Non-pigmented ciliary epithelial cell (primary cell): ENCODE data around the gene SSBP3.
"Not testable (repeated sequence)": the region's sequence is repeated elsewhere in the genome, so short reads cannot be mapped to it uniquely, and the experiment has no call there.

Source experiments
- DNase-seq: peaks from one replicate; pipeline ENCODE4 v3.0.0-alpha.2; 2010; ENCODE audit warnings: low read depth

The SSBP3 gene

DNA sequence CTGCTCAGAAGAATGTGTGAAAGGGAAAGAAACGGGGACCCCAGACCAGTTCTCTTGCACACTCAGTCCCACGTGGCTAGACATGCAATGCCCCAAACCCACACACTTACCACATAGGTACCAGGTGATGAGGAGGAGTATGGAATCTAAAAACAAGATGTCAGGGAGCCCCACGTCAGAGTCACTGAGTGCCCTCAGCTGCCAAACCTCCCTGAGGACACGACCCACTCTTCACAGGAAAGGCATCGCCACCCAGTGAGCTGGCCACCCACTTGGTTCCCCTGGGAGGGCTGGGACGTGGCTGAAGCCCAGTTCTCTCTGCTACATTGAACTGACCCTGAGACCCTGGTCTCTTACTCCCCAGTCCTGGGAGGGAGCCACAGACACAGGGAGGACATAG, 164.8 kb downstream of the SSBP3 start:
- no peak for DNase-seq

DNA sequence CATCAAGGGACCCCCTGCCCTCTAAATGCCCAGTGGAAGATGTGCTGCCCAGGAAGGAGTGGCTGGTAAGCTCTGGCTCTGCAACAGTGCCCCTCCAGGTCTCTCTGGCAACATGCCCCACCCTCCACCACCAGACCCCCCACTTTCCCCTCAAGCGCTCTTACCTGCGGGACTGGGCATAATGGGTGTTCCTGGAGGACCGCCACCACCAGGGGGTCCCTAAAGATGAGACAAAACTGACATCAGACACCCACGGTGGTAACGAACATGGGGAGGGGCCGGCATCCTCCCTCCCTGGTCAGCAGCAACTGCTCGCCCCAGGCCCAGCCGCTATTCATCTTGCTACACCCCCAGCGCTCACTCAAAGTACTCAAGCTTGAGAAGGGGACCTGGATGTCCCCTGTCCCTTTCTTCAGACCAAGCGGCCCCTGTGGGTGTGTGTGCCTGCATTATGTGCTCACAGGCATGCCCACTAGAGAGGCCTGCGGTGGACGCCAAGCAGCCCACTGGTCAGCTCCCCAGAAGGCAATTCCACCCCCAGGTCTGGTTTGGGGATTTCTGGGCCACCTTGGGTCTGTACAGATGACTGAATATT, 165.4 kb downstream of the SSBP3 start:
- no peak for DNase-seq

GRCh38 chr1:54239631-54240031, 166.6 kb downstream of the SSBP3 start:
- no peak for DNase-seq

- DNase-seq, result no peak
These were observed 167.2 kb downstream of the SSBP3 start for GRCh38 chr1:54239035-54239383.

- no peak for DNase-seq
These were observed 167.7 kb downstream of the SSBP3 start for GRCh38 chr1:54238353-54239034.

- no peak for DNase-seq
These were observed 168.6 kb downstream of the SSBP3 start for GRCh38 chr1:54237586-54237985.

DNA sequence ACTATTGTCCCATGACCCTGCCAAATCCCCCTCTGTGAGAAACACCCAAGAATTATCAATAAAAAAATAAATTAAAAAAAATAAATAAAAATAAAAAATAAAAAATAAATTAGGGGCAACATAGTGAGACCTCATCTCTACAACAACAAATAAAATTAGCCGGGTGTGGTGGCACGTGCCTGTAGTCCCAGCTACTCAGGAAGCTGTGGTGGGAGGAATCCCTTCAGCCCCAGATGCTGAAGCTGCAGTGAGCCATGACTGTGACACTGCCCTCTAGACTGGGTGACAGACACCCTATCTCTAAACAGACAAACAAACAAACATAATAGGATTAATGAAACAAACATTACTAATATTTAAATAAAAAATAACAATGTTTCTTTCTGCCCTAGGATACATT, 171.9 kb downstream of the SSBP3 start:
- no peak for DNase-seq

DNA sequence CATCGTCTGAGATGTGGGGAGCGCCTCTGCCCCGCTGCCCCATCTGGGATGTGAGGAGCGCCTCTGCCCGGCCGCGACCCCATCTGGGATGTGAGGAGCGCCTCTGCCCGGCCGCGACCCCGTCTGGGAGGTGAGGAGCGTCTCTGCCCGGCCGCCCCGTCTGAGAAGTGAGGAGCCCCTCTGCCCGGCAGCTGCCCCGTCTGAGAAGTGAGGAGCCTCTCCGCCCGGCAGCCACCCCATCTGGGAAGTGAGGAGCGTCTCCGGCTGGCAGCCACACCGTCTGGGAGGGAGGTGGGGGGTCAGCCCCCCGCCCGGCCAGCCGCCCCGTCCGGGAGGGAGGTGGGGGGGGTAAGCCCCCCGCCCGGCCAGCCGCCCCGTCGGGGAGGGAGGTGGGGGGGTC, 173.0 kb downstream of the SSBP3 start:
- not testable (repeated sequence) for DNase-seq

- DNase-seq, result no peak
These were observed 175.5 kb downstream of the SSBP3 start for GRCh38 chr1:54230507-54231339.

GRCh38 chr1:54229281-54229891, 176.8 kb downstream of the SSBP3 start:
- DNase-seq, result no peak

DNA sequence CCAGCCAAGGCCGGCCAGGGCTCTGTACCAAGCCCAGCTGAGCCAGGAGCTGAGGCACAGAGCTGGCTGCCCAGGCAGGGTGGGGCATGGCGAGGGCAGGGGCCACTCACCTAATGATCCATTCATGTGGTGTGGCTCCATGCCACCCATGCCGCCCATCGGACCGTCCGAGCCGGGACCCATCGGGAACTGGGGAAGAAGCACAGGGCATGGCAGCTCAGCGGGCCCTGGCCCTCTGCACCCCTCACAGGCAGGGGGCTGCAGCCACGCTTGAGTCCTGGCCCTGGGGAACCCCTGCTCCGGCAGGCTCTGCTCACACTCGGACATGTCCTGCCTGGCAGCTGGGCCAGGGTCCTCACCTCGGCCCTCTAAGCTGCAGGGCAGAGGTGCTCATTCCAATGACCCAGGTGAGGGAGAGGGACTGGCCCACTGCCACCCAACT, 177.5 kb downstream of the SSBP3 start:
- DNase-seq, result no peak

- no peak for DNase-seq
These were observed 178.3 kb downstream of the SSBP3 start for GRCh38 chr1:54227891-54228310.

- DNase-seq, result no peak
These were observed 179.0 kb downstream of the SSBP3 start for GRCh38 chr1:54227091-54227602.

- no peak for DNase-seq
These were observed 180.1 kb downstream of the SSBP3 start for GRCh38 chr1:54225986-54226559.

DNA sequence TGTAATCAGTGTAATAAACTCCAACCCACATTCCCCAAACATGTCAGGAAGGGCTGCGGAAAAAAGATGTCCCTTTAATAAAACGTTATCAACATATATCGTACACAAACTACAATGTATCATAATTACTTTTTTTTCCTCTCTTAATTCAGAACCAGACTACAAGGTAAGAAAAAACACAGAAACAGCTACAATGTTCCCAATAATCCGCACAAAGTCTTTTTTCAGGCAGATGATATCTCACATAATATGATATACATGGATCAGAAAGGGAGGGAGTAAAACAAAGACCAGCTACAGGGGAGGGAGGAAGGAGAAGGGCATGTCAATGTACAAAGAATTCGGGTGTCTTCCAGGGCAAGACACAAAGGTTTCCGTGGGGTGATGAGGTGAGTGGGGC, 180.8 kb downstream of the SSBP3 start:
- no peak for DNase-seq

- no peak for DNase-seq
These were observed 182.0 kb downstream of the SSBP3 start for GRCh38 chr1:54224233-54224632.

DNA sequence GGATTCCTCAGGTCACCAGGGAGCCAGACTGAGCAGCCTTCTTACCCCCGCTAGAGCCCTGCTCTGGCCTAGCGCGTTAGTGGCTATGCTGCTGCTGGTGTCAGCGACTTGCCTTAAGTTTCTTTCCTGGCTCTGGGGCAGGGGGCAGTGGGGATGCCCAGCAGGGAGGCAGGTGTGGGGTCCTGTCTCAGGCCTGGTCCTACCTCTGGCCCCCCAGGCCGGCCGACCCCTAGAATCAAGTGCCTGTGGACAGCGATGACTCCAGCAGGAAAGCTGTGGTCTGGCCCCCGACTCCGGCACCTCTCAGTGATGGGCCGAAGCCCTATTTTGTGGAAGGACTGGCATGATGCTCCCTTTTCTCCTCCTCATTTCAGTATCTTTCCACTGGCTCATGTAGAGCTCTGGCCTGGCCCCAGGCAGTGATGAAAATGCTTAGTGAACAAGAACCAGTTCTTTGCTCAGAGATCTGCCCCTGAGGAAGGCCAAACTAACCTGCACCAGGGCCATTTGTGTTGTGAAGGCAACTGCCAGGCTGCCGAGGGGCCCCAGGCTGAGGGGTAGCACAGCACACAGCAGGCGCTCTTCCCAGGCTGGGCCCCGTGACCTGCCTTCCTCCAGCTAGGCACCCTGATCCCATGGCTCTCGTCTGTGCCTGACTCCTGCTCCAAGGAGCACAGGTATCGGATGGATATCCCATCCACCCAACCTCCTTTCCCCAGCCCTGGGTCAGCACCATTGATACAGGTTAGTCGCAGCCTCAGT, 182.6 kb downstream of the SSBP3 start:
- DNase-seq, result no peak

- DNase-seq, result no peak
These were observed 183.5 kb downstream of the SSBP3 start for GRCh38 chr1:54222711-54223110.

DNA sequence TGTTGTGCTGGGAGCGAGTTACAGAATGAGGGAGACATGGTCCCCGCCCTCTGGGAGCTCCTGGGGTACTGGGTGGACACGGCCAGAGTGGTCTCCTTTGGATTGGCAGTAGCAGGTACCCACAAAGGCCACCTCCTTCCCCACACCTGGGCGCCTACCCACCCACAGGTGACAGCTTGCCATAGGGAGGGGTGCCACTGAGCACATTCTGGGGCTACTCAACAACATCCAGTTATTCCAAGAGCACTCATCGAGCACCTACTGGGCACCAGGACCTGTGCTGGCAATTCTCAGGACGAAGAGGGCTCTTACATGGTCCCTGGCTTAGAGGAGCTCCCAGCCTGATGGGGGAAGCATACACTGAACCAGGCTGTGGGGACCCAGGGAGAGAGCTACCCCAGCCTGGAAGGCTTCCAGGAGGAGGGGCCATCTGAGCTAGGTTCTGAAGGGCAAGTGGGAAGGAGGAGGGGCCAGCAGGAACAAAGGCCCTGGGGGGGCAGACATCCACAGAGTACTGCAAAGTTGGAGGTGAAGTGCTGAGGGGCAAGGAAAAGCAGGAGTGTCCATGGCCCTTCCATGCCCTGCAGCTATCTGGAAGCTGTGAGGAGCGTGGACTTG, 184.2 kb downstream of the SSBP3 start:
- no peak for DNase-seq

GRCh38 chr1:54221113-54221834, 184.9 kb downstream of the SSBP3 start:
- DNase-seq, result no peak
